IMR-90 (cell line): ENCODE measurements around the gene SLC22A4. TPM values are rescaled to one million over a fixed set of nuclear protein-coding genes. Genes with fewer than 3 reads are reported as not detected.

Experiments
- ATAC-seq: fragments of 200-7000 bp; cut with Tn5 transposase; 2 replicates; pipeline ENCODE4 v1.9.1; 2020; ENCODE audit warnings: low read depth, mild to moderate bottlenecking, moderate library complexity
- BruUV-seq: library from RNA; stranded (reverse); fragments of 400-500 nt; replicated peaks from 2 replicates; lab custom pipeline; 2021; lab: Mats Ljungman, UMichigan
- CTCF ChIA-PET: fragments of 300-600 bp; formaldehyde crosslinking; extraction: SDS; loops from one replicate; lab custom pipeline; 2021; ENCODE audit warnings: antibody characterized with exemption; lab: Yijun Ruan, JAX
- POLR2A ChIA-PET: fragments of 300-600 bp; sonication (Branson Sonifier 250); formaldehyde crosslinking; loops from one replicate; lab custom pipeline; 2022; ENCODE audit warnings: antibody characterized with exemption; ENCODE audit not compliant: unreplicated experiment; lab: Charles Lee
- DNase-seq: peaks from one replicate; pipeline ENCODE4 v3.0.0; 2013
- H2AFZ ChIP-seq: replicated peaks from 2 replicates; pipeline ENCODE3; 2013; ENCODE audit warnings: low read length, mild to moderate bottlenecking; ENCODE audit not compliant: poor library complexity
- H2AK5ac ChIP-seq: 2 replicates; pipeline ENCODE4 v1.6.1; 2013; ENCODE audit warnings: low read depth, low read length, inconsistent platforms
- H2AK9ac ChIP-seq: replicated peaks from 2 replicates; pipeline ENCODE3; 2013; ENCODE audit warnings: mild to moderate bottlenecking, low read depth, low read length, moderate library complexity; ENCODE audit not compliant: poor library complexity
- H2BK120ac ChIP-seq: 2 replicates; pipeline ENCODE4 v1.6.1; 2013; ENCODE audit warnings: low read depth, low read length, inconsistent platforms
- H2BK15ac ChIP-seq: 3 replicates; pipeline ENCODE4 v1.6.1; 2013; ENCODE audit warnings: low read depth, low read length, inconsistent platforms
- H2BK20ac ChIP-seq: 2 replicates; pipeline ENCODE4 v1.6.1; 2013; ENCODE audit warnings: low read depth, mild to moderate bottlenecking, inconsistent platforms, low read length, moderate library complexity
- H2BK5ac ChIP-seq: 2 replicates; pipeline ENCODE4 v1.6.1; 2013; ENCODE audit warnings: mild to moderate bottlenecking, low read depth, low read length, inconsistent platforms; ENCODE audit not compliant: poor library complexity, severe bottlenecking
- H3K14ac ChIP-seq: replicated peaks from 2 replicates; pipeline ENCODE4 v1.6.1; 2013; ENCODE audit warnings: low read depth, low read length, inconsistent platforms
- H3K18ac ChIP-seq: 2 replicates; pipeline ENCODE4 v1.6.1; 2013; ENCODE audit warnings: low read depth, low read length, control low read depth
- H3K23ac ChIP-seq: 2 replicates; pipeline ENCODE4 v1.6.1; 2013; ENCODE audit warnings: low read depth, low read length, inconsistent platforms
- H3K27ac ChIP-seq: 2 replicates; pipeline ENCODE4 v1.5.1; 2013; ENCODE audit warnings: mild to moderate bottlenecking, control low read depth, low read length; ENCODE audit not compliant: insufficient read depth
- H3K27me3 ChIP-seq: 2 replicates; pipeline ENCODE4 v1.6.1; 2013; ENCODE audit warnings: low read length; ENCODE audit not compliant: control insufficient read depth, insufficient read depth
- H3K36me3 ChIP-seq: 2 replicates; pipeline ENCODE4 v1.6.1; 2013; ENCODE audit warnings: low read length, mixed read lengths; ENCODE audit not compliant: control insufficient read depth, insufficient read depth
- H3K4ac ChIP-seq: 2 replicates; pipeline ENCODE4 v1.6.1; 2013; ENCODE audit warnings: low read depth, low read length, inconsistent platforms
- H3K4me1 ChIP-seq: 2 replicates; pipeline ENCODE4 v1.6.1; 2013; ENCODE audit warnings: low read length, mixed read lengths; ENCODE audit not compliant: control insufficient read depth, insufficient read depth
- H3K4me2 ChIP-seq: 2 replicates; pipeline ENCODE4 v1.6.1; 2013; ENCODE audit warnings: low read depth, mild to moderate bottlenecking, control low read depth, low read length, moderate library complexity
- H3K4me3 ChIP-seq: 2 replicates; pipeline ENCODE4 v1.5.1; 2013; ENCODE audit warnings: low read depth, mild to moderate bottlenecking, control low read depth, low read length, moderate library complexity; ENCODE audit not compliant: insufficient read depth
- H3K56ac ChIP-seq: 2 replicates; pipeline ENCODE4 v1.6.1; 2013; ENCODE audit warnings: low read length, inconsistent platforms; ENCODE audit not compliant: insufficient read depth; ENCODE audit errors: extremely low read depth
- H3K79me1 ChIP-seq, 2 experiments: 2 replicates each; pipeline ENCODE4 v1.6.1; 2013; ENCODE audit warnings: low read length in 2 of 2, inconsistent platforms in 1 of 2, low read depth in 1 of 2
- H3K9ac ChIP-seq: 2 replicates; pipeline ENCODE4 v1.6.1; 2013; ENCODE audit warnings: low read depth, low read length, control low read depth
- H3K9me1 ChIP-seq: 2 replicates; pipeline ENCODE4 v1.6.1; 2013; ENCODE audit warnings: low read length, inconsistent platforms; ENCODE audit not compliant: insufficient read depth
- H3K9me3 ChIP-seq: 2 replicates; pipeline ENCODE4 v1.6.1; 2013; ENCODE audit warnings: low read length; ENCODE audit not compliant: control insufficient read depth, insufficient read depth
- H4K20me1 ChIP-seq: 2 replicates; pipeline ENCODE4 v1.6.1; 2013; ENCODE audit warnings: low read length, inconsistent platforms; ENCODE audit not compliant: insufficient read depth
- H4K5ac ChIP-seq: 2 replicates; pipeline ENCODE4 v1.6.1; 2013; ENCODE audit warnings: mild to moderate bottlenecking, low read depth, low read length, control low read depth
- H4K8ac ChIP-seq, 2 experiments: 2 replicates each; pipeline ENCODE4 v1.6.1; 2013; ENCODE audit warnings: low read depth in 2 of 2, low read length in 2 of 2, control low read depth in 1 of 2, inconsistent platforms in 1 of 2
- H4K91ac ChIP-seq: 2 replicates; pipeline ENCODE4 v1.6.1; 2013; ENCODE audit warnings: low read depth, low read length, inconsistent platforms; ENCODE audit not compliant: insufficient read depth
- CEBPB ChIP-seq: IDR thresholded peaks from 2 replicates; pipeline ENCODE4 v1.6.1; 2012; ENCODE audit warnings: low read depth, low read length, improper control_type of control experiment
- CHD1 ChIP-seq: IDR thresholded peaks from 2 replicates; pipeline ENCODE4 v1.6.1; 2012; ENCODE audit warnings: low read depth, low read length, improper control_type of control experiment
- ELK1 ChIP-seq: fragments of 150-350 bp; IDR thresholded peaks from 2 replicates; pipeline ENCODE4 v1.6.1; 2016; ENCODE audit warnings: low read depth, mild to moderate bottlenecking, low read length, moderate library complexity, borderline replicate concordance
- FOS ChIP-seq: fragments of 150-350 bp; IDR thresholded peaks from 2 replicates; pipeline ENCODE4 v1.6.1; 2016; ENCODE audit warnings: low read depth, low read length
- MAZ ChIP-seq: IDR thresholded peaks from 2 replicates; pipeline ENCODE4 v1.6.1; 2012; ENCODE audit warnings: low read depth, mild to moderate bottlenecking, low read length, improper control_type of control experiment, moderate library complexity, borderline replicate concordance
- MXI1 ChIP-seq: IDR thresholded peaks from 2 replicates; pipeline ENCODE4 v1.6.1; 2012; ENCODE audit warnings: low read depth, mild to moderate bottlenecking, low read length, moderate library complexity, borderline replicate concordance
- NFE2L2 ChIP-seq: fragments of 150-350 bp; IDR thresholded peaks from 2 replicates; pipeline ENCODE4 v1.6.1; 2016; ENCODE audit warnings: low read depth, mild to moderate bottlenecking, low read length
- POLR2A ChIP-seq: IDR thresholded peaks from 2 replicates; pipeline ENCODE4 v1.6.1; 2012; ENCODE audit warnings: mild to moderate bottlenecking, low read depth, low read length
- RAD21 ChIP-seq: IDR thresholded peaks from 2 replicates; pipeline ENCODE4 v1.6.1; 2012; ENCODE audit warnings: low read length, improper control_type of control experiment
- SMC3 ChIP-seq: fragments of 150-350 bp; IDR thresholded peaks from 2 replicates; pipeline ENCODE4 v1.6.1; 2016; ENCODE audit warnings: low read depth, mild to moderate bottlenecking, antibody characterized with exemption, low read length, moderate library complexity
- WGBS, 2 experiments: methylation state at CpG; one replicate each; pipeline versions ENCODE4 v1.1.5 to v1.1.7; 2013; ENCODE audit warnings: missing lambda C conversion rate in 2 of 2; ENCODE audit not compliant: insufficient read length in 1 of 2; ENCODE audit errors: extremely low coverage in 2 of 2; 5-methylcytosine and 5-hydroxymethylcytosine counted together
- dilution Hi-C: fragments of 300-500 bp; cut with HindIII; formaldehyde crosslinking; loops from one replicate; pipeline ENCODE4 v1.14.3; 2018; ENCODE audit warnings: low sequenced_read_pairs; ENCODE audit not compliant: unreplicated experiment
- in situ Hi-C: fragments of 300-500 bp; cut with MboI; formaldehyde crosslinking; loops from 3 replicates; pipeline ENCODE4 v1.14.3; 2019; ENCODE audit warnings: low sequenced_read_pairs, inconsistent platforms, mixed read lengths
- intact Hi-C: fragments of 100-400 bp; cut with micrococcal nuclease; formaldehyde crosslinking; loops from 2 replicates; pipeline ENCODE4 v1.10.0; 2022
- polyA plus RNA-seq, 3 experiments: library from polyadenylated mRNA; depleted of rRNA; stranded (reverse); fragments of >200 nt; gene quantifications; 2 replicates each; pipeline ENCODE4 v1.2.3, GENCODE V29; 2012; ENCODE audit warnings: low replicate concordance in 1 of 3
- total RNA-seq: library from RNA; depleted of rRNA; stranded (reverse); fragments of >200 nt; gene quantifications from 2 replicates; pipeline ENCODE4 v1.2.3, GENCODE V29; 2012
- TF ChIP-seq, protein P1 (sequence below): conservative IDR thresholded peaks from 2 replicates; pipeline ENCODE4 v1.5.1; 2012; ENCODE audit warnings: mild to moderate bottlenecking, low read depth, low read length, improper control_type of control experiment

Gene SLC22A4
- total and polyA plus RNA-seq, 2 of the 4 experiments (the other 2 are of a cell fraction): 2.6 to 3.2 TPM

GRCh38 chr5:132358775-132359174 is 64.6 kb downstream of the SLC22A4 start:
- no peak overlapping the region for H4K8ac ChIP-seq
- H3K9me3 ChIP-seq: no peaks in the 10 kb centered on the region
- H3K9me1 ChIP-seq: no peaks in the 10 kb centered on the region; the same call in 1 of the 2 replicates
- in situ Hi-C loops (no loop called here), intact Hi-C loops (no loop called here), dilution Hi-C loops (no loop called here)
- no peak overlapping the region for H3K56ac ChIP-seq
- H3K27ac ChIP-seq: no peak overlapping the region
- TF ChIP-seq NFE2L2 (no peak), FOS (no peak), ELK1 (no peak), CEBPB (no peak), SMC3 (no peak), CHD1 (no peak), RAD21 (no peak), POLR2A (no peak), MAZ (no peak), MXI1 (no peak)
- TF ChIP-seq, protein P1, sequence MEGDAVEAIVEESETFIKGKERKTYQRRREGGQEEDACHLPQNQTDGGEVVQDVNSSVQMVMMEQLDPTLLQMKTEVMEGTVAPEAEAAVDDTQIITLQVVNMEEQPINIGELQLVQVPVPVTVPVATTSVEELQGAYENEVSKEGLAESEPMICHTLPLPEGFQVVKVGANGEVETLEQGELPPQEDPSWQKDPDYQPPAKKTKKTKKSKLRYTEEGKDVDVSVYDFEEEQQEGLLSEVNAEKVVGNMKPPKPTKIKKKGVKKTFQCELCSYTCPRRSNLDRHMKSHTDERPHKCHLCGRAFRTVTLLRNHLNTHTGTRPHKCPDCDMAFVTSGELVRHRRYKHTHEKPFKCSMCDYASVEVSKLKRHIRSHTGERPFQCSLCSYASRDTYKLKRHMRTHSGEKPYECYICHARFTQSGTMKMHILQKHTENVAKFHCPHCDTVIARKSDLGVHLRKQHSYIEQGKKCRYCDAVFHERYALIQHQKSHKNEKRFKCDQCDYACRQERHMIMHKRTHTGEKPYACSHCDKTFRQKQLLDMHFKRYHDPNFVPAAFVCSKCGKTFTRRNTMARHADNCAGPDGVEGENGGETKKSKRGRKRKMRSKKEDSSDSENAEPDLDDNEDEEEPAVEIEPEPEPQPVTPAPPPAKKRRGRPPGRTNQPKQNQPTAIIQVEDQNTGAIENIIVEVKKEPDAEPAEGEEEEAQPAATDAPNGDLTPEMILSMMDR: no peak
- CTCF ChIA-PET: no interaction called here
- no peak overlapping the region for H2BK15ac ChIP-seq
- H3K4me1 ChIP-seq: no peaks in the 10 kb centered on the region; the same call in 1 of the 2 replicates
- H2BK120ac ChIP-seq: no peak overlapping the region
- no peak overlapping the region for H2BK5ac ChIP-seq
- no peak overlapping the region for H2AK9ac ChIP-seq
- no peaks in the 10 kb centered on the region for H3K79me1 ChIP-seq
- DNase-seq: no peak
- no peak overlapping the region for H3K14ac ChIP-seq
- no peak overlapping the region for H2AFZ ChIP-seq
- H3K4ac ChIP-seq: no peak overlapping the region
- H3K23ac ChIP-seq: no peak overlapping the region
- no peaks in the 10 kb centered on the region for H3K36me3 ChIP-seq
- peaks cover 5% of the 10 kb centered on the region; the same call in 1 of the 2 replicates for H3K27me3 ChIP-seq
- no peak overlapping the region for H3K4me3 ChIP-seq
- H3K9ac ChIP-seq: no peak overlapping the region
- no peak overlapping the region for H4K5ac ChIP-seq
- no peak overlapping the region for H2AK5ac ChIP-seq
- H4K91ac ChIP-seq: no peak overlapping the region
- no peak for ATAC-seq
- POLR2A ChIA-PET: no interaction called here
- H4K20me1 ChIP-seq: no peaks in the 10 kb centered on the region
- no peak overlapping the region for H3K4me2 ChIP-seq
- no peak overlapping the region for H2BK20ac ChIP-seq
- H3K18ac ChIP-seq: no peak overlapping the region
- no TSS peak for BruUV-seq
- 100% methylated on average over 1 of the region's 1 CpG; no CpG with 5 or more reads in 1 of the 2 experiments for WGBS, 2 experiments
